HG03097 (cell line): ENCODE results near the gene LRRN1.

Experiments used
- ATAC-seq: cut with Tn5 transposase; IDR thresholded peaks from one replicate; pipeline ENCODE4 v1.9.1; 2021; ENCODE audit not compliant: unreplicated experiment, low FRiP score

Gene LRRN1

GRCh38 chr3:3799173-3800079 is at the start of gene LRRN1:
Gene LRRN1, plus strand, starts transcription at chr3:3799431. Its CDS starts 45,211 bp downstream, at chr3:3844642.
- no peak for ATAC-seq

DNA sequence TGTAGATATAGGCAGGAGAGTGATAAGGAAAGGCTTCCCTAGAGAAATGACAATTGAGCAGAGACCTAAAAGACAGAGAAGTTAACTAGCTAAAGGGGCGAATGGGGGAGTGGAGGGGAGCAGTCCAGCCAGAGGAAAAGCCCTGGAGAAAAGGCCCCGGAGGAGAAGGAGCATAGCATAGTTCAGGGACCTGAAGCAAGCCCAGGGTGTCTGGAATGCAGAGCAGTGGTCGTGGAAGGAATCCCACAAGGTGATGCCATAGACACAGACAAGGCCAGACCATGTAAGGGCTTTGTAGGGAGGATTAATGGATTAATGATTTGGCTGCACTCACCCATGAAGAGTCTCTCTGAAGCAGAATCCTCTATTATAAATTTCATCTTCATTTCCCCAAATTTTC is 45.8 kb upstream of the LRRN1 start:
- ATAC-seq: no peak

DNA sequence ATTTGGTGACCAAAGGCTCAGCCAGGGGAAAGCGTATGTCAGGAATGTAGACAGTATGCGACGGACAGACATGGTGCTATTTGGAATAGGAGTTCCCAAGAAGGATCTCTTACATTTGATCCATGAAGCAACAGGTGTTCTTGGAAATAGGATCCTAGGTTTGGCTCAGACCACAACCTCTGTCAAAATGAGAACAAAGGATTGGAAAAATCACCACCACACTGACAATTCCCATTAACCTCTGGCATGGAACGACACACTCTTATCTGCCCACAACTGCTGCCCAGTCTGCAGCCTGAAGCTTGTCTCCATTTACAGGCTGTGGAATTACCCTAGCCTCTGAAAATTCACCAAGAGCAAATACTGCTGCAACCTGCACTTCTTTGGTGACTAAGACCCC is 33.6 kb upstream of the LRRN1 start:
- ATAC-seq: no peak

DNA sequence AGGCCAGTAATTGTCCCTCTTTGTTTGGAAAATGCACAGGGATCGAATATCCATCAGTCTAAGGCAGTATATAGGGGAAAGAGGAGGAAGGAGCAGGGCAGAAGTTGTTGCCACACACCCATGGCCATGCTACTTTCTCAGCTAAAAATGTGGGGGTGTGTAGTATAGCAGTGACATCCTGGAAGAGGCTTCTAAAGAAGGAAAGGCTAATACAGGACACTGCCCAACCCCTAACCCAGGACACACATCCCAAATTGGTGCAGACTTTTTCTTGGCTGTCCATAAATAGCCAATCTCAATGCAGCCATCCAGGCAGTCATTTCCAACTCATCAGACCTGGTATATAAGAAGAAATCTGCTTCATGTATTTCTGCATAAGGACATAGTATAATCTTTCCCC is 33.1 kb upstream of the LRRN1 start:
- ATAC-seq: no peak

DNA sequence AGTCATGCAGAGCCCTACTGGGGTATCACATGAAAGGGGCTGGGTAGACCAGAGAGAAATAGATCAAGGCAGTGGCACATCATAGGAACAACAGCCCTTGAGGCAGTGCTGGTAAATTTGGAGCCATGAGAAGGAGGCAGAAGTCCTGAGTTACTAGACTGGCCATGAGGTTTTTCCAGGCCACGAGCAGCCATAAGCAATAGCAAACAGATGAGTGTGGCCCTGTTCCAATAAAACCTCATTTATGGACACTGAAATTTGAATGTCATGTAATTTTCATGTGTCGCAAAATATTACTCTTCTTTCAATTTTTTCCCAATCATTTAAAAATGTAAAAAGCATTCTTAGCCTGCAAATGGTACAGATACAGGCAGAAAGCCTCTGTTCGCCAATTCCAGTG is 28.1 kb upstream of the LRRN1 start:
- no peak for ATAC-seq

GRCh38 chr3:3771567-3771966 is 27.7 kb upstream of the LRRN1 start:
- no peak for ATAC-seq

DNA sequence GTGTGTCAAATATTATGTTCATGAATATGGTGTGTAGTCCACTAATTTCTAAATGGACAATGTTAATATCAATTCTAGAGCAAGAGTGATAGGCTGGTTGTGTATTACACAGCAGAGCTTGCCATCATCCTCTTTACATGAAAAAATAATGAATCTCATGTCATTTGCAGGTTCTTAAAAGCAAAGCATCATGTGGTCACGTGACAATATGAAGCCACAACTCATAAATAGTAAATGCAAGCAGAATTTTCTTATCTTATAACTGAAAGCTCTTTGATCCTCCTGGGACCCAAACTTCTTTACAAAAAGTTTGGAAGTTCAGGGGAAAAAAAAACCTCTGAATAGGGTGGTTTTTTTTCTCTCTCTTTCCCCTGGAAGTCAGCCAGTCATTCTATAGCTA is 26.9 kb upstream of the LRRN1 start:
- ATAC-seq: no peak

- ATAC-seq: no peak
These were observed 26.3 kb upstream of the LRRN1 start for GRCh38 chr3:3772920-3773319.

DNA sequence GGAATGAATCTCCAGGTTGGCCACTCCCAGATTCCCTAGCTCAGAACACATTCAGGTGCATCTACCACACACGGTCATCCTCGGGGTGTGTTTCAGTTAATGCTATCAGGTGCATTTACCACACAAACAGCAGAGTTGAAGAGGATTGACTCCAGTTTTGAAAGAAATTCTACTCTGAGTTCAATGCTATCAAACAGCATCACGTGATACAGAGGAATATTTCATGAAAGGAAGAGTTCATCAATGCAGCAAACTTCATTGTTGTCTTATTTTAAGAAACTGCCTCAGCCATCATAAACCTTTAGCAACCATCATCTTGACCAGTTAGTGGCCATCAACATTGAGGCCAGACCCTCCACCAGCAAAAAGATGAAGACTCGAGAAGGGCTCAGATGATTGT is 22.6 kb upstream of the LRRN1 start:
- ATAC-seq: no peak

DNA sequence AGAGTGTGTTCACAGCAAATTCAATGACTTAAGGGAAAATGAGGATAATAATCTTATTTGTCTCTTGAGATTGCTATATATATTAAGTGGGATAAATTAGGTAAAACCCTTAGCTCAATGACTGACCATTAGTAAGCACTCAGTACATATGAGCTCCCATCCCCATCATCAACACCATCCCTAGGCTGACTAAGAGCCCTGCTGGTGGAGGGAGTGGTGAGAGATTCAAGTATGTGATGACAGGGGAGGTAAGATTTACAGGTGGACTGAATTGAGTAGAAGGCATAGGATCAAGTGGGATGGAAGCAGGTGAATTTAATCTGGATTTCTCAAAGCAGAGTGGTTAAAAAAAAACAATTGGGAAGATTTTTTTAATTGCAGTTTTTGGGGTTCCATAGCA is 21.0 kb upstream of the LRRN1 start:
- ATAC-seq: no peak

GRCh38 chr3:3778641-3779270 is 20.5 kb upstream of the LRRN1 start:
- no peak for ATAC-seq

- ATAC-seq: no peak
These were observed 16.8 kb upstream of the LRRN1 start for GRCh38 chr3:3782457-3782856.

GRCh38 chr3:3783210-3783609 is 16.0 kb upstream of the LRRN1 start:
- no peak for ATAC-seq

- ATAC-seq: no peak
These were observed 15.5 kb upstream of the LRRN1 start for GRCh38 chr3:3783696-3784095.

GRCh38 chr3:3792391-3792790 is 6.8 kb upstream of the LRRN1 start:
- no peak for ATAC-seq

DNA sequence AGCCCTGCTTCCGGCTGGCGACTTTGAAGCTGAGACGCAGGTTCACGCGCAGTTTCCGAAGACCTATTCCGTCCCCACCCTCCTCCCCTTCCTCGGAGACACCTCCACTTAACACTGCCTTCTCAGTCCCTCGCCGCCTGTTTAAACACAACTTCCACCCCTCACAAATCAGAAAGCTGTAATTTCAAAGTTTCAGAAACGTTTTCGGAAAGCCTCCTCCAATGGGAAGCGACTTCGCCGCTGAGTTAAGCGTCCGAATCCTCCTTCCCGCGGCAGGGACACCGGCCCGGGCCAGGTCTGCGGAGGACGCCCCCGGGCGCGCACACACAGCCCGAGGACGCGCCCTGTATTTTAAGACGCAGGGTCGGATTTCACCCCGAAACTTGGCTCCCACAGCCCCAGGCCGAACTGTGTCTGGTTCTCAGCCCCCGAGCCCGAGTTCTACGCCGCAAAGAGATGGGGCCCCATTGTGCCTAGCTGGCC is 559 bp upstream of the LRRN1 start:
- ATAC-seq: no peak

- ATAC-seq: no peak
These were observed 837 bp downstream of the LRRN1 start for GRCh38 chr3:3800080-3800455.

- ATAC-seq: no peak
These were observed 1.7 kb downstream of the LRRN1 start for GRCh38 chr3:3800685-3801493.

DNA sequence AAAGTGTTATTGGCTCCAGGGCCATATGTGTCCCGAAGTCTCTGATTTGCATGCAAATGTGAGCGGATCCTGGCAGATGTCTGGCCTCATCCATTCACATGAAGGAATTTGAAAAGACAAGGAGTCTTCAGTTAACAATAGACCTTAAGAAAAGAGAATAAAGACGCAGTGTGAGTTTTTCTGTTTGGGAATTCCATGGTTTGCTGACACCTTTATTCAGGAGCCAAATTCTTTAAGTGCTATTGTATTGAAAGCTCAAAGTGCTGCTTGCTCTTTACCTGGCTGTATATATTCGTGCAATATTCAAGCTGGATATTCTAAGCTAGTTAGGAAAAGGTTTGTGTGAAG is 2.2 kb downstream of the LRRN1 start:
- ATAC-seq: no peak

DNA sequence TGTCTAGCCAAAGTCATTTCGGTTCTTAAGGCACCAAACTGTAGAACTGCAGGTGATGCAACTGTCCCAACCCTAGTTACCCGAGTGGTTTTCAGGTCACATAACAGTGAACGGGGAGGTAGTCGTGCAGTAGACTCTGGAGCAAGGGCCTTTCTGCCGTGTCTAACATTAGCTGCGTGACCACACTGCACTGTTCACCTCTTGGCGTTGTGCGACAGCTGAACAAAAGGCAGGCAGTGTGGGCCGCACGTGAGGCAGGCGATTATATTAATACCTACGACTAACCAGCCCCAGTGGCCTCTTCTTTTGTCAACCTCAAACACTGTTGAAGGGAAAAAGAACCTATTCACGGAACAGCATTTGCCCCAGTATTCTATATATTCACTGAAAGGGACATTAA is 2.8 kb downstream of the LRRN1 start:
- ATAC-seq: no peak

GRCh38 chr3:3804560-3804959 is 5.3 kb downstream of the LRRN1 start:
- no peak for ATAC-seq
